Neural progenitor cell (in vitro differentiated cells): ENCODE results near the gene WSCD2.

ENCODE experiments used
- CTCF ChIP-seq: fragments of 200-600 bp; sonication (generic); IDR thresholded peaks from 2 replicates; pipeline ENCODE4 v1.5.1; 2017; ENCODE audit warnings: antibody characterized with exemption, mild to moderate bottlenecking
- EZH2 ChIP-seq: fragments of 200-600 bp; sonication (generic); IDR thresholded peaks from 2 replicates; pipeline ENCODE4 v1.6.1; 2017; ENCODE audit warnings: antibody characterized with exemption, mild to moderate bottlenecking, moderate library complexity
- EZH2phosphoT487 ChIP-seq: fragments of 200-600 bp; sonication (generic); IDR thresholded peaks from 2 replicates; pipeline ENCODE4 v1.6.1; 2017; ENCODE audit warnings: antibody characterized with exemption

GRCh38 chr12:108097160-108097911, 31.8 kb upstream of the WSCD2 start:
- TF ChIP-seq CTCF = no peak
- TF ChIP-seq EZH2 = no peak
- no peak for TF ChIP-seq EZH2phosphoT487
